GM19438 (cell line): ENCODE measurements around the gene CABLES2.

ENCODE experiments used
- ATAC-seq: cut with Tn5 transposase; IDR thresholded peaks from one replicate; pipeline ENCODE4 v1.9.1; 2021; ENCODE audit warnings: low read depth; ENCODE audit not compliant: unreplicated experiment

The CABLES2 gene

DNA sequence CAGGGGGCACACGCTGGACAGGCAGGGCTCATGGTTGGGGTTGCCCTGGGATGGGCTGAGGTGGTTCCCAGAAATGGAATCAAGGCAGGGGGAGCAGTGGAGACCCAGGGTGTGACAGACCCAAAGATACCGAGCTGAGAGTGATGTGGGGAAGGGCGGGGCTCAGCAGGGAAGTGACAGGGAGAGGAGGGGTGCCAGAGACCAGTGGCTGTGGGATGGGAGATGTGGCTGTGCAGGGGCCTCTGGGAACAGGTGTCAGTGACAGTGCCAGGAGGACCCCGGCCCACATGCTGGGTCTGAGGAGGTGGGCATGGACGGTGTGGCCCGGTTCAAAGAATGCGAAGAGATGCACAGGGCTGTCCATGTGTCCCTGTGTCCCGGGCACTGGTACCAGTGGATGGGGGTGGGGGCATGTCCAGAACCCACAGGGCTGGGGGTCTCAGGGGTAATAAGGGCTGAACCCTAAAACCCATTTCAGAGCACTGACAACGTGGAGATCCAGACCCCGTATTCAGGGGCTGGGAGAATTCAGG is 1.0 kb downstream of the CABLES2 start:
- no peak for ATAC-seq

DNA sequence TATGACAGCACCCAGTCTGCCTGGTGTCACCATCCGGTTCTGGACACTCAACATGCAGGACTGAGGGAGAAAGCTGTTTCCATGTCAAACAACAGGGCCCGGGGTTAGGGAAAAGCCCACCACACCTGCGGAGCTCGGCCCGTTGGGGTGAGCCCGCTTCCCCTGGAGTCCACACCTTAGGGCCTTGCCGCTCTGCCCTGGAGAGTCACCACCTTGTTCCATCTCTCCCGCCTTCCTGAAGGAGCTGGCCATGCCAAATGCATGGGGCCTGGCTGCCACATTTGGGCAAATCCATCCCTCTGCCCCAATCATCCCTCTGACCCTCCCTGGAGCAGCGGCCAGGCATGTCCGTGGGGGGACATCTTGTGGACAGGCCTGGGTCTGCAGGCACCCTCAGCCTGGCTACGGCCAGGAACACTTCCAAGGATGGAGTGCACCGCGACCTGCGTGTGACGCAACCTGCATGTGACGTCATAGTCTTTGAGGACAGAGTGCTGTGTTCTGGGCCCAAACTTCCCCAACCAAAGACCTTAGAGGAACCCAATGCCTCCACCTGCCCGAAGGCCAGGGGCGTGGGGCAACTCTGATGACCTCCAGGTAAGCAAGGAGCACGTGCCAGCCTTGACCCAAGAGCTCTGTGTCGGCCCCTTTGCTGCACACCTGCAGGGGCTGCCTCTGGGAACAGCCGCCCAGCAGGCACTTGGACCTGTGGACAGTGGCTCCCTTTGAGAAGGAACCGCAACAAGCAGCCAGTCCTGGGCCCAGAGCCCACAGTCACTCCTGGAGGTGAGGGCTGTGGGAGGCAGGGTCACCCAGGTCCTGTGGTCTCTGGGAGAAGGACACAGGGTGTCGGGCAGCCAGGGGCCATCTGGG is 1.7 kb downstream of the CABLES2 start:
- no peak for ATAC-seq

DNA sequence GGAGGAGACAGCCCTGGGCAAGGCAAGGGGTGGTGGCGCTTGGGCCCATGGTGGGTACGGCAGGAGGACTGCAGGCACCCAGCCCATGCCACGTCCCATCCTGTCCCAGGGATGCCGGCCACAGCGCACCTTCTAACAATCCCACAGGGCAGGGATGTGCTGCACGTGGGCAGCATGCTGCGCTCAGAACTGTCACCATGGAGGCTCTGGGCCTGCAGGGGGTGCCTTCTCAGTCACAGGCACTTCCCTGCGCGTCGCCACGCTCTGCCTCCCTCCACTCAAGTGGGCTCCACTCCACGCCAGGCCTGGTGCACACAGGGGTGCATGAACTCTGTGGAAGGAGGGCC is 2.4 kb downstream of the CABLES2 start:
- no peak for ATAC-seq

DNA sequence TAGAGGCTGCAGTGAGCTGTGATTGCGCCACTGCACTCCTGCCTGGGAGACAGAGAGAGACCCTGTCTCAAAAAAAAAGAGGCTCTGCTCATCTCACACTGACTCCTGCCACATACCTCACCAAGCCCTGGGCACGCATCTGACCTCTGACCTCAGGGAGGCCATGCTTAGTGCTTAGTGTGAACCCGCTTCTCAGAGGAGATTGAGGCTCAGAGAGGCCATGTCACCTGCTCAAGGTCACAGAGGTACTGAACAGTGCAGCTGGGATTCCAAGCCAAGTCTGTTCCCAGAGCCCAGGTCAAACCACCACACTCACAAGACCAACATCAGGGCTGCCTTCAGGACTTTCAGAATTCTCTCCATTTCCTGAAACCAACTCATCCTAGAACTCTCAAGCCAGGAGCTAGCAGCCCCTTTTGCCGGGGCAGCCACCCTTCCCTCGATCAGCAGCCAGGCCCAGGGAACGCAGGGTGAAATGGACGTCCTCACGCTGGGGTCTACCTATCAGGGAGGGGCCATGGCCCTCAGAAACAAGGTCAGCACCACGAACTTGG is 2.9 kb downstream of the CABLES2 start:
- no peak for ATAC-seq

DNA sequence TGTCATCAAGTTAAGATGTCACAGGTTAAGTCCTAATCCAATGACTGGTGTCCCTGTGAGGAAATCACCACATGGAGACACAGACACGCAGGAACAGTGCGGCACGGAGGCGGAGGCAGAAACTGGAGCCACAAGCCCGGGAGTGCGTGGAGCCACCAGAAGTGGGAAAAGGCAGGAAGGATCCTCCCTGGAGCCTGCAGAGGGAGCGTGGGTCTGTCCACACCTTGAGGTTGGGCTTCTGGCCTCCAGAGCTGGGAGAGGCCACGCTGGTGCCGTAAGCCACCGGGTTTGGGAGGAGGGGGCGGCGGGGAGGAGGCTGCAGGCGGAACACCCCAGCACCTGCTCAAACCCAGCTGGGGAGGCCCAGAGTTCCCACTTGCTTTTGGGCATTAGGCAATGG is 3.8 kb downstream of the CABLES2 start:
- no peak for ATAC-seq

DNA sequence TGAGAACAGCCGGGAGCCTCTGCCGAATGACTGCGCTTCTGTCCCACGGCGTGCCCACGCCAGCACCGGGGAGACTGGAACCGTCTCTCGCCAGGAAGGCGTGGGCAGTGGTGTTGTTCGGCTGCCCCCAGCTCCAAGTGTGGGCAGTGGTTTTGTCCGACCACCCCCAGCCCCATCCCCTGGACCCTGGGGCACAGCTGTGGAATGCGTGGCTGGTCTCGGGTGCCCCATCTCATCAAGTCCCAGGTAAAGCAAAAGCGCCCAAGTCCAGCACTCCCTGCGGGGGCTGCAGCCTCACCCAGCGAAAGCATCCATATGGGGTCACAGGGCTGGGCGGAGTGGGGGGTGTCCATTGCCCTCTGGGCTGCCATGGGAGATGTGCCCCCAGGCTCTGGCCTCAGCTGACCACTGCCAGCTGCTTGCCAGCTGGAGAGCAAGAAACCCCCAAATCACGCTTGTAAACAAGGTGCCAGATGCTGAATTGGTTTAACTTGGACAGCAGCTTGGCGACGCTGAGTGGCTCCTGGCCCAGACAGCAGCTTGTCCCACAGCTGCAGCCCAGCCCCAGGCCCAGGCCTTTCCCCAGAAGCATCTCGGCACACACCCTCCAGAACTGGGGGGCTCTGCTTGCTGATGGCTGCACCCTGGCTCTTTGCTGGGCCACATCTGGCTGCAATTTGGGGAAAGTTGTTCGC is 4.5 kb downstream of the CABLES2 start:
- ATAC-seq = no peak

DNA sequence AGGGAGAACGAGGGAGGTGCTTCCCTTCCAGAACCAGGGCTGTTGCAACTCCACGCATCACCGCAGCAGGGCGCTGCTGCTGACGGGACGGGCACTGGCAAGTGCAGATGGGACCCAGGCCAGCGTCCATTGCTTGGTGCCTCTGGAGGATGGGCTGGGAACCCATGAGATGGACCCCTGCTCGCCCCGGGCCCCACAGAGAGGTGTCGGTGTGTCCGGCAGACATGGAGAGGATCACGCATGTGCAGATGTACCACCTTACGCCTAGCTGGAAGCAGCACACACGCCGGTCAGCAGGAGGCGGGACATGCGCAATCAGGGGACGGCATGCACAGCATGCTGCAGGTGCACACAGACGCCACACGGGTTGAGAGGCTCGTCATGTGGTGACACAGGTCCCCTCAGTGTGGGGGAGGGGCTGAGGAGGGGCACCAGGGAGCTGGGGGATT is 5.7 kb downstream of the CABLES2 start:
- no peak for ATAC-seq

DNA sequence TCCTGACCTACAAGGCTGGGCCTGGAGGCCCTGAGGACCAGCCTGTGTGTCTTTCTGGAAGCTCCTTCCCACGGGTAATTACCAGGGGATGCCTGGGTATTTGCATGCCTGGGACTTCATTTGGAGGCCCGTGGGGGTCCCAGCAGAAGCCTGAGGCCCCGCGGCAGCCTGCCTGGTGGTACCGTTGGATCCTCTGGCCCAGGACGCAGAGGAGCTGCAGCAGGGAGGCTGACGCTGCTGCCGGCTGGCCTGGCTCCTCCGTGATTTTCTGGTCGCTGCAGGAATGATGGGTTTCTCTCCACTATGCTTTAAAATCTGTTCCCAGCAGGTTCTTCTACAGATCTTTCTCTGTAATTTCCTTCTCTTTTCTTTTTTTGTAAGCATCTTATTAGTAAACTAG is 6.5 kb downstream of the CABLES2 start:
- ATAC-seq = no peak

DNA sequence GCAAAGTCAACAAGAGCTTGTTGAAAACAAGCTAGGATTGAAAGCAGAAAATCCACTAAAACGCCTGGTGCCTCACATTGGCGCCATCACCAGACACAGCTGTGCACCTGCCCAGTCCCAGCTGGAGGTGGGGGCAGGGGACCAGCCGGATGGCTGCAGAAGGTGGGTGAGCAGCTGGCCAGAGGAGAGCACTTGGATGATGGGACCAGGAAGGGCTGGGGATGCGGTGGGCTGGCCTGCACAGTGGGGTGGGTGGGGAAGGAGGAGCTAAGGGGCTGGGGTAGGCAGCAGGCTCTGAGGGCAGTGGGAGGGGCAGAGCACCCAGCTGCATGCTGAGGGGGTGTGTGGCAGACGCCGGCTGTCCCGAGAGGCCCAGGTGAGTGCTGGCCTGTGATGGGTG is 7.1 kb downstream of the CABLES2 start:
- ATAC-seq = no peak

DNA sequence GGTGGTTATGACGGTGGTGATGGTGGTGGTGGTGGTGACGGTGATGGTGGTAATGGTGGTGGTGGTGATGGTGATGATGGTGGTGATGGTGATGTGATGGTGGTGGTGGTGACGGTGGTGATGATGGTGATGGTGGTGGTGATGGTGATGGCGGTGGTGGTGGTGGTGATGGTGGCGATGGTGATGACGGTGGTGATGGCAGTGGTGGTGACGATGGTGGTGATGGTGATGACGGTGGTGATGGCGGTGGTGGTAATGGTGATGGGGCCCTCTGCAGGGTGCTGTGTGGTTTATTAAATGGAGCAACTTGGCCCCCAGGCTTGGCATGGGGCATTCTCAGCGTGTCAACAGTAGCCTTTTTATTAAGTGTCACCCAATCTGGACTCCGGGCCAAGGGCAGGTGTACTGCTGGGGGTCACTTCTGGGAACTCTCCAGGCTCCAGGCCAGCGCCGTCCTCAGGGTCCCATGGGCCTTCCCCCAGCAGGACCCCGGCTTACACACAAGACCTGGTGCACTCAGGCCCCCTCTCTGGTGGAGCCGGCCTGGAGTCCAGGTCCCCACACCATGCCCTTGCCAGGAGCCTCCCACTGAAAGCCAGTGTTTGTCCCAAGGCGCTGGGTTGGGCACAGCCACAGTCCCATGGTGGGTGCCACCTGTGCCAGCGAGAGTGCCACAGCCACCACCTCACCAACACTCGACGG is 8.8 kb downstream of the CABLES2 start:
- no peak for ATAC-seq

DNA sequence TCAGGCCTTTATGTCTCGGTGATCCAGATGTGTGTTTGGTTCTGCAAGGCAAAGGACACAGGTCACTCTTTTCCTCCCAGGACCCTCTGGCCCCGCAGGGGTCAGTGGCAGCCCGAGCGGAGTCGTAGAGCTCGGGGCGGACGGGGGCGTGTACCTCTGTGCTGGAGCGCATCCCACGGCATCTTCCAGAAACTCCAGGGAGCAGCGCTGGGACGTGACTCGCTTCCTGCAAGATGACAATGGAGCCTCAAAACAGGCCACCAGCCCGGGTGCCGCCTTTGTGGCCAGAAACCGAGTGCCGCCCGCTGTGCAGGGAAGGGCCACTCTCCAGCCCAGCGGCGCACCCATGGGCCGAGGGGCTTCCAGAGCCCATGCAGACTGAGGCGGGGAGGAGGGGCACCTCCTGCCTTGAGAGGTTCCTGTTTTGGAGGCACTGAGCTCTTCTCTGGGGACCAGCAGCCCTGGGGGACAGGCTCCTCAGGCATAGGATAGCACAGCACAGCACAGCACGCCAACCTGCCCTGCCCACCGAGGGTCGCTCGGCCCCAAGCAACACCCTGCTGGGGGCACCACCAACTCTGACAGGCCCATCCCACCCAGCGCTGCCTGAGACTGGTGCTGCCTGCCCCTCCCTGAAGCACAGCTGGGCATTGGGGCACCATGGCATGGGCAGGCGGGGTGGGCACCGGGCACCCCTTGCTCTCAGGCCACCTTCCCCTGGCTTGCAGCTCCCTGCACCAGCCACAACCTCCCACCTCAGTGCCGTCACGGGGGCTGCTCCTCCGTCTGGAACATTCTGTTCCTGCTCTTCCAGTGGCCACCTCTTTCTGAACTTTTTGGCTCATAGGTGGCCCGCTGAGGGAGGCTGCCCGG is 10.5 kb downstream of the CABLES2 start:
- ATAC-seq = no peak

DNA sequence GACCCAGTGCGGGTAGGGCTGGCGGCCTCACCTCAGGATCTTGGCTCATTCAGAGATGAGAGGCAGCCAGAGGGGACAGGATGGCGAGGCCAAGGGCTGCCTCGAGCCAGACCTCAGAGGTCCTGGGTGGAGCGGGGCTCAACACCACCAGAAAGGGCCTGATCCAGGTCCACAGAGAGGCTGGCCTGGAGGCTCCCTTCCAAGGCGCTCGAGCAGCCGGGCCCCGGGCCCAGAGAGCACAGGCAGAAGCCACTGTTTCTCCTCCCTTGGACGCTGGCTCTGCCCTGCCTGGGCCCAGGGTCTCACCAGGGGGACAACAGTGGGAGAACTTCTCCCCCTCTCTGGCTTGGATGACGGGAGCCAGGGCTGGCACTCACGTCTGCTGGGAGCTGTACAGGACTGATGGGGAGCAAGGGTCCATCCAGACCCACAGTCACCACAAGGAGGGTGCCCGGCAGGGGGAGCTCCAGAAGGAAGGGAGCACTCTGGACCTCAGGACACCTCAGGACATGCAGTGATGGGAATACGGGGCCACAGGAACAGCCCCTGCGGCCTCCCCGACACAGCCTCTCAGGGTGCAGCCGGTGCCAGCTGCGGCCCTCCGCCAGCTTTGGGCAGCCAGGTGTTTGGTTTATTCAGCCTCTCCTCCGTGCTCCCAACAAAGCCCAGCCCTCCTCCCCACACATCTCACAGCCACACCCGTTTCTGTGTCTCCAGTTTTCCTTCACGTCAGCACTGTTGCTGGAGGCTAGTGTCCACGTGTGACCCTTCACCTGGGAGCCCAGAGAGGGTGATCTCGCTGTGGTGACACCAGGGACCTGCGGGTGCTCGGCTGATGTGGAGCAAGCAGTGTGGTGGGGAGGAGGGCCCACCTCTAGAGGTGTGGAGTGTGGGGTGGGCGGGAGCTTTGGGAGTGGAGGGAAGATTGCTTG is 11.5 kb downstream of the CABLES2 start:
- no peak for ATAC-seq

DNA sequence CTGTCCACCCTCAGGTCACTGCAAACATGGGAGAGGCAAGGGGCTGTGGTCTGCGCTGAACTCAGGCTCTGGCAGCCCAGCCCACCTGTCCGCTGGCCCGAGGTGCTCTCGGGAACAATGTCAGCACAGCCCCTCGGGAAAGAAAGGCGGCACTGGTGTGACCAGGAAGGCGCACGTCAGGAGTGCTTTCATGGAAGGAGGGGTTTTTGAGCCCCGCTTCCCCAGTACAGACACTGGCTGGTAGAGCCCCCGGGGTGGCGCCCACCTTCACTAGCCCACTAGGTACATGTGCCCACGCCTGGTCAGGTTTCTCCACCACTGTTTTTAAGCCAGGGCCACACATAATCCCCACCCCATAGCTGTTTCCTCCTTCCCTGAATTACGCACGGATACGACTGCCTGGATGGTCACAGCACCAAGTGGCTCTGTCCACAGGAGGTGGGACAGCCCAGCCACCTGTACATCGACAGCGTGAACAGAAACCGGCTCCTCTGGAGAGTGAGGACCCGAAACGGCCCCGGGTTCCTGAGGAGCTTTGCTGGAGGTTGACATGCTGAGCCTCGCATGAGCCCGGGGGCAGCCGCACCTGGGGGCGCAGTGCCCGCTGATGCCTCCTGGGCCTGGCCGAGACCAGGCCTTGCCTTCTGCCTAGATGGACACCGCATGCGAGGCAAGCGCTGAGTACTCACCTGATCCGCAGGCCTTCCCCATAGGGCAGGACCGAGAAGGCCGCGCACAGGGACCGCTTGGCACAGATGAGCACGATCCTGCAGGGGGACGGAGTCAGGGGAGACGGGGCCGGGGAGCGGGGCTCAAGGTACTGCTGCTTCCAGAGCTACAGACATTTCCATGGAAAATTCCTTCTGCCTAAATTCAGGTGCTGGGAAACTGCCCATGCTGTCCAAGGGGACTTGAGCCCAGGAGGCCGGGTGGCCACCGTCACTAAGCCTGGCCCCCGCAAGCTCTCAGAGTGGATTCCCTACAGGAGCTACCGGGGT is 12.5 kb downstream of the CABLES2 start:
- no peak for ATAC-seq

DNA sequence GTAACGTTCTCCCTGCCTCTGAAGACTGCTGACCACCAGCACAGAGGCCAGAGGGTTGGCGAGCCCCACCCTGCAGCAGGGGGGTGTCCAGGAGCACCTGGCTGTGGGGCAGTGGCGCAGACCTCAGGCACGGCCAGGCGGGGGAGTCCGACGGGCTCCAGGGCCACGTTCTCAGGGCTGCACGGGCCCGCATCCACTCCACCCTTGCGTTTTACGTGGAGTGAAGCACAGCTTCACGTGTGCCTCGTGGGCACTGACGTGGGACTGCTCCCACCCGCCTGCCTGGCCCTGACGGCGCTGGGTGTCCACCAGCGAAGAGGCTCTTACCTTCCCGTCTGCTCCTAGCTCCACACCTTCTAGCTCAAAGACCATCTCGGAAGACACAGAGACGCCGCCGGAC is 13.3 kb downstream of the CABLES2 start:
- no peak for ATAC-seq

DNA sequence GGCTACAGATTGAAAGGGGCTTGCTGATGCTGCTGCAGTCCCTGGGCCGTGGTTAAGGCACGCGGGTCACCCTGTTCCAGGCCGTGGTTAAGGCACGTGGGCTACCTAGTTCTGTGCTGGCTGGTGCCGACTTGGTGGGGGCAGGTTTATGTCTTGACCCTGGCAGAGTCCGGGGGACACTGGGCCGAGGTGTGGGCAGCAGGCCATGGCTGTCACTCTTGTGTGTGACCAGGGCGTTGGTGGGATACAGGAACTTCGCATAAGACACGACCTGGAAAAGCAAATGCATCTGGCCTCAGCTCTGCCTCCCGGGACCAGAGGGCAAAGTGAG is 13.8 kb downstream of the CABLES2 start:
- no peak for ATAC-seq

DNA sequence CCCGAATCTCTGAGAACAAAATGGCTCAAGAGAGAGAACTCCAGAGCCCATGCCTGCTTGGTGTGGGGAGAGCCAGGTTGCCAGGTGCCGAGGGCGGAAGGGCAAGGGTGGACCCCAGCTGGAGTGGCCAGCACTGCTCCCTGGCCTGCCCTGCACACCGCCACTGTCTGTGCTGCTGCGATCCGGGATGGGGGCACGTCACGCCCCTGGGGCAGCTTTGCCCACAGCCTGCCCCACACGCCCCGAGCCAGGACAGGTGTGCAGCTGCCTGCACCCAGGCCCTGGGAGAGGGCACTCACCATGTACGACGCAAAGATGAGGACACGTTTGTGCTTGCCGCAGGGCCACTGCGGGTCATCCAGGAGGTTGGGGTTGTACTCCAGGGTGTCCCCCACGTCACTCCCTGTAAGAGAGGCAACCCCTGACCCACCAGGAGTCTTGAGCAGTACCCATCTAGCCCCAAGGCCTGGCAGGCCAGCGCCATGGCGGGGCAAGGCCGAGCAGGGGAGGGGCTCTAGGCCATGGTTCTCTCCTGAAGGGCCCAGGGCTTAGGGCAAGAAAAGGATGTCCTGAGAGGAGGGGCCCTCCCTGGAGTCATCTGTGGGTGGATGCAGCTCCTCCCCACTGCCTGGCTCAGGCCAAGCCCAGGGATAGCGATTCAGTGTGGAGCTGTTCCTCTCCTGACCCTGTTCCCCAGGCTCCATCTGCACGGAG is 14.3 kb downstream of the CABLES2 start:
- no peak for ATAC-seq

DNA sequence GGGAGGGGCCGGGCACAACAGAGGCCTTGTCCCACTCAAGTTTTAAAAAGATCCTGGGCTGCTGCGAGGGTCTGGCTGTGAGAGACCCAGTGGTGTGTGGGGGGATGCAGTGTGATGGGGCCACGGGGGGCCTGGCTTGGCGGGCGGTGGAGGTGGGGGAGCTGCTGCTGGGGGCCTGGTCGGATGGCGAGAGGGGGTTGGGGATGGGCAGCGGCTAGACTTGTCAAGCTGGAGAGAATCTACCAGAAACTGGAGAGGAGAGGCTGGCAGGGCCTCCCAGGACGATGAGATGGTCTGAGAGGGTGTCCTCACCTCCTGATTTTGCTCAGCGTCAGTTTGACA is 15.0 kb downstream of the CABLES2 start:
- ATAC-seq = no peak
